ENCODE data around the gene CHML.

CHML gene

GRCh38 chr1:241644259-241644658, 4.1 kb upstream of the CHML start:
- no peak for DNase-seq

- DNase-seq, result no peak
These were observed 2.4 kb upstream of the CHML start for GRCh38 chr1:241642593-241642944.

- DNase-seq, result no peak
These were observed 1.8 kb upstream of the CHML start for GRCh38 chr1:241641773-241642592.

GRCh38 chr1:241640867-241641622, 876 bp upstream of the CHML start:
- DNase-seq, result peak; percentile 52

- DNase-seq, result peak; percentile 78
These were observed 483 bp downstream of the CHML start for GRCh38 chr1:241639623-241640148.

- no peak for DNase-seq
These were observed 1.1 kb downstream of the CHML start for GRCh38 chr1:241638909-241639622.

GRCh38 chr1:241638099-241638682, 2.0 kb downstream of the CHML start:
- DNase-seq, result no peak

- no peak for DNase-seq
These were observed 2.6 kb downstream of the CHML start for GRCh38 chr1:241637604-241638003.

GRCh38 chr1:241637046-241637590, 3.1 kb downstream of the CHML start:
- no peak for DNase-seq

GRCh38 chr1:241636291-241636690, 3.9 kb downstream of the CHML start:
- DNase-seq, result no peak

- DNase-seq, result no peak
These were observed 4.5 kb downstream of the CHML start for GRCh38 chr1:241635556-241636152.

GRCh38 chr1:241632987-241633386, 7.2 kb downstream of the CHML start:
- DNase-seq, result no peak

- no peak for DNase-seq
These were observed 8.5 kb downstream of the CHML start for GRCh38 chr1:241631674-241632073.

GRCh38 chr1:241630899-241631298, 9.3 kb downstream of the CHML start:
- no peak for DNase-seq

- no peak for DNase-seq
These were observed 9.7 kb downstream of the CHML start for GRCh38 chr1:241630476-241630875.

GRCh38 chr1:241630005-241630404, 10.2 kb downstream of the CHML start:
- DNase-seq, result no peak

GRCh38 chr1:241627453-241628259, 12.5 kb downstream of the CHML start:
- DNase-seq, result no peak

GRCh38 chr1:241624935-241625334, 15.2 kb downstream of the CHML start:
- DNase-seq, result no peak

- DNase-seq, result no peak
These were observed 17.5 kb downstream of the CHML start for GRCh38 chr1:241622669-241623068.

GRCh38 chr1:241617426-241617825, 22.7 kb downstream of the CHML start:
- DNase-seq, result no peak

All from activated CD8-positive, alpha-beta memory T cell treated with anti-CD3 and anti-CD28 coated beads, Interleukin-2, amount 50 U/mL, for 48 hours (primary cell).